HUES6 (cell line): ENCODE results near the gene TSPAN13.

Experiments used
- H3K27ac ChIP-seq: 2 replicates; pipeline ENCODE4 v1.7.0; 2013; ENCODE audit warnings: low read depth, mild to moderate bottlenecking, low read length, inconsistent platforms
- H3K27me3 ChIP-seq: 2 replicates; pipeline ENCODE4 v1.6.1; 2013; ENCODE audit warnings: low read length; ENCODE audit not compliant: control insufficient read depth, insufficient read depth
- H3K36me3 ChIP-seq: 2 replicates; pipeline ENCODE4 v1.6.1; 2013; ENCODE audit warnings: low read length; ENCODE audit not compliant: control insufficient read depth, insufficient read depth
- H3K4me1 ChIP-seq: 2 replicates; pipeline ENCODE4 v1.6.1; 2013; ENCODE audit warnings: low read length; ENCODE audit not compliant: control insufficient read depth, insufficient read depth
- H3K4me3 ChIP-seq: 2 replicates; pipeline ENCODE4 v1.5.1; 2013; ENCODE audit warnings: low read depth, low read length
- H3K9ac ChIP-seq: one replicate; pipeline ENCODE4 v1.6.1; 2013; ENCODE audit warnings: mild to moderate bottlenecking, low read length
- H3K9me3 ChIP-seq: 2 replicates; pipeline ENCODE4 v1.6.1; 2013; ENCODE audit warnings: low read depth, low read length; ENCODE audit not compliant: control insufficient read depth, insufficient read depth

TSPAN13 gene

DNA sequence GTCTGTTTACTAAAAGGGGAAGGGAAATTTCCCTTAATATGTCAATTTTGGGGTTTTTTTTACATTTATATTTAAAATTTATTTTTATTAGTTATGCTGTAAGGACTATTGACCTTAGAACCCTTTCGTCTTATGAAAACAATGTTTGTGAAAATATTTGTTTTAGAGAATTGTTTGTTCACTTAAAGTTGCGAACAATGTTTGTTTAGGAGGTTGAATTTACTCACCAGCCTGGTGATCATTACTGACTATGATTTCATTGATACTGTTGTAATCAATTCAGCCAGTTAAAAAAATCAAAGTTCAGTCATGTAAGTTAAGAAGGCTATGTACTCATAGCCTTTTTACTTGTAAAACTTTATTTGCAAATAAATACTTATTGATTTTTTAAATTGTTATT, 27.4 kb upstream of the TSPAN13 start:
- Histone ChIP-seq H3K27ac (no peak overlapping the region), H3K9me3 (no peaks in the 10 kb centered on the region), H3K36me3 (no peaks in the 10 kb centered on the region), H3K4me1 (no peaks in the 10 kb centered on the region), H3K27me3 (no peaks in the 10 kb centered on the region), H3K4me3 (no peak overlapping the region), H3K9ac (no peak overlapping the region)

DNA sequence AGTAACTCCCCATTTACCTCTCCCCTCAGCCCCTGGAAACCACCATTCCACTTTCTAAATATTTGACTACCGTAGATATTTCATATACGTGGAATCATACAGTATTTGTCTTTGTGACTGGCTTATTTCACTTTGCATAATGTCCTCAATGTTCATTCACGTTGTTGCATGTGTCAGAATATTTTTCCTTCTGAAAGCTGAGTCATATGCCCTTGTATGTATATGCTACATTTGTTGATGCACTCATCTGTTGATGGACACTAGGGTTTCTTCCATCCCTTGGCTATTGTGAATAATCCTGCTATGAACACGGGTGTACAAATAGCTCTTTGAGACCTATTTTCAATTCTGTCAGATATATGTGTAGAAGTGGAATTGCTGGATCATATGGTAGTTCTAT, 25.8 kb upstream of the TSPAN13 start:
- Histone ChIP-seq H3K27me3 (no peaks in the 10 kb centered on the region), H3K9me3 (no peaks in the 10 kb centered on the region), H3K4me1 (no peaks in the 10 kb centered on the region), H3K4me3 (no peak overlapping the region), H3K36me3 (no peaks in the 10 kb centered on the region), H3K9ac (no peak overlapping the region), H3K27ac (no peak overlapping the region)

DNA sequence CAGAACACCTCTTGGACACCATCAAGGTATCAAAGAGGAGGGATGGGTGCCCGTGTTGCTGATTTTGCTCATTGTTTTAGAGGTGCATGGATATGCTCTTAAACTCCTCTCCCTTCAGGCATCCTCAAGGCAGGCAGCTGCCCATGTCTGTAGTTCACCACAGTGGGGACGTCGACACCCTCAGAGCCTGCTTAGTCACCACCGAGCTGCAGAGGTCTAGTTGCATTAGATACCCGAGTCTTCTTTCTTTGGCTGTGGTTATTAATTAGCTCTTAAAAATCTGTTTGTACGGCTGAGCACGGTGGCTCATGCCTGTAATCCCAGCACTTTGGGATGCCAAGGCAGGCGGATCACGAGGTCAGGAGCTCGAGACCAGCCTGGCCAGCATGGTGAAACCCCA, 24.7 kb upstream of the TSPAN13 start:
- Histone ChIP-seq H3K4me1 (no peaks in the 10 kb centered on the region), H3K9ac (no peak overlapping the region), H3K27me3 (no peaks in the 10 kb centered on the region), H3K4me3 (no peak overlapping the region), H3K27ac (no peak overlapping the region), H3K9me3 (no peaks in the 10 kb centered on the region), H3K36me3 (no peaks in the 10 kb centered on the region)

DNA sequence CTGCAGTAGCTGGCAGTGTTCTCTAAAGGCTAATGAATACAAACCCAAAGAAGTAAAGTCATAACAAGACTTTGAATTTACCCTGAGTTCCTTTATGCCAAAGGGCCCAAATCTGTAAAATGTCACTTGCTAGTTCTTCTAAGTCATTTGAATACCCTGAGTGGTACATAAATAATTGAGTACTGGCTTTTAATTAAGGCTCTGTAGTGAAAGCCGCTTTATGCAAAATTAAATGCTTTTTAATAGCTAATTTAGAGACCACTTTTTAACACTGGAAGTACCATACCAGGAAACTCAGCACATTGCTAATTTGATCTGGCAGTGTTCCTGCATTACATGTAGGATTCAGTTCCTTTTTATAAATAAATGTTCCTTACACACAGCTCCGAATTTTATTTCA, 24.0 kb upstream of the TSPAN13 start:
- no peaks in the 10 kb centered on the region for H3K9me3 ChIP-seq
- no peaks in the 10 kb centered on the region for H3K36me3 ChIP-seq
- H3K27me3 ChIP-seq: no peaks in the 10 kb centered on the region
- H3K27ac ChIP-seq: no peak overlapping the region
- no peak overlapping the region for H3K4me3 ChIP-seq
- no peak overlapping the region for H3K9ac ChIP-seq
- no peaks in the 10 kb centered on the region for H3K4me1 ChIP-seq

DNA sequence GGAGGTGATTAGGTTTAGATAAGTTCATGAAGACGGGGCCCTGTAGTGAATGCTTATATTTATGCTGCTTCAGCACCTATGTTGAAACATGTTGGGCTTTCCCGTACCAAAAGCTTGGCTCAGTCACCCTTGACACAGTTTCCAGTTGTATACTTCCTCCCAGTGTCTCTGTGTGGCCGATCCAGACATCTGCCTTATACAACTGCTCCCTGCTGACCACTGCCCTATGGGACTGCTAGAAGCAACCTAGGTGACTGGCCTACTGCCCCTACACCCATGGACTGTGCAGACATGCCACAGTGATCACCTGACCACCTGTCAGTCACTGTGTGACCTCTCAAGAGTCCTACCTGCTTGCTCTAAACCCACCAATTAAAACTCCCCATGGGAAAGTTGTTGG, 22.6 kb upstream of the TSPAN13 start:
- Histone ChIP-seq H3K4me1 (no peaks in the 10 kb centered on the region), H3K4me3 (no peak overlapping the region), H3K9me3 (no peaks in the 10 kb centered on the region), H3K36me3 (no peaks in the 10 kb centered on the region), H3K27me3 (no peaks in the 10 kb centered on the region), H3K9ac (no peak overlapping the region), H3K27ac (no peak overlapping the region)

DNA sequence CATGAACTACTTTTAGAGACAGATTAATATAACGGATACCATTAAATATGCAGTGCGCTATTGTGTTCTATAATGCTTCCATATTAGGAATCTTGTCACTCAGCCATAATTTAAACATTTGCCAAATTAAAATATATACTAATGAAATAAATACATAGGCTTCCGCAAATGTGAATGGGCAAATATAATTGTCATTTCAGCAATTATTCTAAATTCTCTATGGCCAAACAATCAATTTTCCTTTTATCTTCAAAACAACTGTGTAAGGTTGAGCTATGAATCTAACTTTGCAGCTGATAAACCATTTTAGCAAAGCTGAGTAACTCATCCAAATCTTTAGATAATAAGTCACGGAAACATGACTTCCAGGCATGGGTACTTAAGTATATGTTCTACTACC, 20.7 kb upstream of the TSPAN13 start:
- Histone ChIP-seq H3K9ac (no peak overlapping the region), H3K4me1 (peaks cover 8% of the 10 kb centered on the region; the same call in 1 of the 2 replicates), H3K27me3 (no peaks in the 10 kb centered on the region), H3K4me3 (no peak overlapping the region), H3K36me3 (no peaks in the 10 kb centered on the region), H3K9me3 (no peaks in the 10 kb centered on the region), H3K27ac (no peak overlapping the region)

DNA sequence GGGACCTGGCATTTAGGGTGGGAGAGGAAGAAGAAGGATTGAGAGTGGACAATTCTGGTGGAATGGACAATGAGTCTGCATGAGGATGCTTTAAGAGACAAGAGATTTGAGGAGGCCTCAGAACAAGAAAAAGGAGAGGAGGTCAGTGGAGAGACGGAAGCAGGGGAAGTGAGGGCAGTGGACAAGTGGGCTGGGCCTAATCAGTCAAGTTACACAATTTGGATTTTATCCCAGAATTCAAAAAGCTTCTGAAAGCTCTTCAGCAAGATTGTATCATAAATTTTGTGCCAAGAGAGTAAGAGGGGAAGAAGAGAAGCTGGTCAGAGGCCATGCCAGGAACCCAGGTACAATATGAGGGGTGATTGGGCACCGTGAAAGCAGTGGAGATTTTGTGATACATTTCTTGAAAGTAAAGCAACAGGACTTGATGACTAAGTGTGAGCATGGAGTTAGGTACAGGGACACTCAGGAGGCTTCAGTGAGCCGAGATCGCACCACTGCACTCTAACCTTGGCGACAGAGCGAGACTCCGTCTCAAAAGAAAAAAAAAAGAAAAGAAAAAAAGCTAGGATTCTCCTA, 19.3 kb upstream of the TSPAN13 start:
- H3K4me1 ChIP-seq: peaks cover 11% of the 10 kb centered on the region; the same call in 1 of the 2 replicates
- no peak overlapping the region for H3K9ac ChIP-seq
- no peaks in the 10 kb centered on the region for H3K9me3 ChIP-seq
- no peak overlapping the region for H3K4me3 ChIP-seq
- no peaks in the 10 kb centered on the region for H3K36me3 ChIP-seq
- no peak overlapping the region for H3K27ac ChIP-seq
- H3K27me3 ChIP-seq: no peaks in the 10 kb centered on the region

DNA sequence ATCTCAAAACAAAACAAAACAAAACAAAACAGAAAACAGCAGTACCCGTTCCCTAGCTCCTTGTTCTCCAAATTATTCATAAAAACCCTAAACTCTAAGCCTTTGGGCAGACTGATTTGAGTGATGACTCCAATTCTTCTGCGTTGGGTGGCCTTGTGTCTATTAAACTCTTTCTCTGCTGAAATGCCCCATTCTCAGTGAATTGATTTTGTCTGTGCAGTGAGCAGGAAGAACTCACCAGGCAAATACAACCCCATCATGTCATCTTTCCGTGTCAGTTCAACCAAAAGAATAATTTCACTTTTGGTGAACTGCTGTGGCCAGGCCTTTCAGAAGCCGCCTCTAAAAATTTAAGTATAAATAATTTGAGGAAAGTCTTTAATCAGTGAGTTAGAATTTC, 18.5 kb upstream of the TSPAN13 start:
- H3K9ac ChIP-seq: no peak overlapping the region
- H3K9me3 ChIP-seq: no peaks in the 10 kb centered on the region
- peaks cover 11% of the 10 kb centered on the region; the same call in 1 of the 2 replicates for H3K4me1 ChIP-seq
- no peak overlapping the region for H3K27ac ChIP-seq
- no peaks in the 10 kb centered on the region for H3K27me3 ChIP-seq
- no peak overlapping the region for H3K4me3 ChIP-seq
- H3K36me3 ChIP-seq: no peaks in the 10 kb centered on the region

DNA sequence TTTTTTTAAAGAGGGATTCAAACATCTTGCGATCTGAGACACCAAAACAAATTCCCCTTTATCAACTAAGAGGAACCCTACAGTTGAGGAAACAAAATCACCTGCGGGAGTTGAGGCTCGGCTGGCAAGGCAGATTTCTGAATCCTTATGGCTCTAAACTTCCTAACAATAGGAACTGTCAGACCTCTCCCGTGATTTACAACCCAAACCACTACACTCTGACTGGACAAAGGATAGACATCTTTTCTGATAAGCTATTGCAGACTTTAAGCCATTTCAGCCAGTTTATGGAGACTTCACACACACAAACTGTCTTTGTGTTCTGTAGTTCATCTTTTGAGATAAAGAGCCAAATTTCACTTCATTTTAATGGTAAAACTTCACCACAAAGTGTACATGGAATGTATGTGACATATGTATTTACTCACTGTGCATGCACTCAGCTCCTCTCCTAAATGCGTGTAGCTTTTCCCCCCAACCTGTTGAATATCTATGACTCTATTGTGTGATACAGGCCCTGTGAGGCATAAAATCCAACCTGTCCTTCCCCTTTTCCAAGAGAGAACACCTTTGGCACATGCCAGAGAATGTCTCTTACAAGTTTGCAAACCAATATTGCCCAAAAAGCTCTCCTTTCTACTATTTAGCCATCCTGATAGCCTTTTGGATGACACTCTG, 15.4 kb upstream of the TSPAN13 start:
- no peaks in the 10 kb centered on the region for H3K27me3 ChIP-seq
- no peaks in the 10 kb centered on the region for H3K9me3 ChIP-seq
- no peak overlapping the region for H3K4me3 ChIP-seq
- H3K9ac ChIP-seq: no peak overlapping the region
- no peaks in the 10 kb centered on the region for H3K36me3 ChIP-seq
- no peak overlapping the region for H3K27ac ChIP-seq
- H3K4me1 ChIP-seq: peaks cover 11% of the 10 kb centered on the region; the same call in 1 of the 2 replicates

DNA sequence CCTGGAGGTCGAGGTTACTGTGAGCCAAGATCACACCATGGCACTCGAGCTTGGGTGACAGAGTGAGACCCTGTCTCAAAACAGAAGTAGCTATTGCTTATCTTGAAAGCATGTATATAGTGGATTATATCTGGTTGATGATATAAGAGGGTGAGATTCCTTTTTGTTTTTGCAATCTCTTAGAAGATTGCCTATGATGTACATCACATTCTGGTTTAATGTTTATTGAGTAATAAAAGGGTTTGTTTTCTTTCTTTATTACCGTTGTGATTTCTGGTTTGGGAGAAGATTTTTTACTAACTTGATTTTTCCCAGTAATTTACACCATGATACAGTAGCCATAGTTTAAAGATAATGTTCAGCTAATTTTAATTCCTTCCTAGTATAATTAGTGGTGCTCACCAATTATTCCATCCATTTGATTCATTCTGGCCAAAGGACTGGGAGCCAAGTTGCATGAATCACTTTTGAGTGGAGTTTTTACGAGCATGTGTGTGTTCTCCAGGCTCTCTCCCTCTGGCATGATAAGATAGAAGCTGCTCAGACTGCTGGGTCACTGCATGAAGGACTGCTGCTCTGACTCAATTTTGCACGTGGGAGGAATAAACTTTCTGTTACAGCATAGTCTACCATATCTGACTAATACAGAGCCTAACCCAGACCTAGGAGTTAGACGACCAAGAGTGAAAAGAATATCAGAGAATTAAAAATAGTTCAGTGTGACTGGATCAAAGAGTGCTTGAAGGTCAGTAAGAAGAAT, 13.5 kb upstream of the TSPAN13 start:
- Histone ChIP-seq H3K4me1 (peaks cover 18% of the 10 kb centered on the region), H3K27me3 (no peaks in the 10 kb centered on the region), H3K9ac (no peak overlapping the region), H3K36me3 (no peaks in the 10 kb centered on the region), H3K9me3 (no peaks in the 10 kb centered on the region), H3K27ac (no peak overlapping the region), H3K4me3 (no peak overlapping the region)

DNA sequence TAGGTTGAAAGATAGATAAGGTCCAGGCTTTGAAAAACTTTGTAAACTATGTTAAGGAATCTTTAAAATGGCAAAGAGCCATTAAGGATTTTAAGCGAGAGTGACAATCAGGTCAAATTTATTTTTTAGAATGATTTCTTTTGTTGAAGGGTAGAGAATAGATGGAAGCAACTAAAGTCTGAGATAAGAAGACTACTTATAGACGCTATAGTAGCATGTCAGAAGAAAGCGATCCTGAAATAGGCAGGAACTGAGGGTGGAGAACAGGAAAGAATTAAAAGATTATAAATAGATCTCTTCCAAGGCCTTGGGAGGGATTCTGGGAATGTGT, 13.0 kb upstream of the TSPAN13 start:
- peaks cover 24% of the 10 kb centered on the region for H3K4me1 ChIP-seq
- no peaks in the 10 kb centered on the region for H3K9me3 ChIP-seq
- no peaks in the 10 kb centered on the region for H3K27me3 ChIP-seq
- H3K4me3 ChIP-seq: no peak overlapping the region
- H3K27ac ChIP-seq: no peak overlapping the region
- no peaks in the 10 kb centered on the region for H3K36me3 ChIP-seq
- H3K9ac ChIP-seq: no peak overlapping the region
